SKM-1 (cell line): ENCODE measurements around the gene SPINT1.
A peak's percentile ranks its signal among the peaks of the same experiment; 100 is the strongest.

Experiments used
- DNase-seq: peaks from one replicate; lab custom pipeline; 2025; ENCODE audit not compliant: unreplicated experiment; lab: John Stamatoyannopoulos, UW

SPINT1 gene

GRCh38 chr15:40828447-40829036 is 15.3 kb upstream of the SPINT1 start, which contains the start of gene PPP1R14D:
Gene PPP1R14D, minus strand, starts transcription at chr15:40828708. Its CDS starts 67 bp downstream, at chr15:40828641.
- no peak for DNase-seq

DNA sequence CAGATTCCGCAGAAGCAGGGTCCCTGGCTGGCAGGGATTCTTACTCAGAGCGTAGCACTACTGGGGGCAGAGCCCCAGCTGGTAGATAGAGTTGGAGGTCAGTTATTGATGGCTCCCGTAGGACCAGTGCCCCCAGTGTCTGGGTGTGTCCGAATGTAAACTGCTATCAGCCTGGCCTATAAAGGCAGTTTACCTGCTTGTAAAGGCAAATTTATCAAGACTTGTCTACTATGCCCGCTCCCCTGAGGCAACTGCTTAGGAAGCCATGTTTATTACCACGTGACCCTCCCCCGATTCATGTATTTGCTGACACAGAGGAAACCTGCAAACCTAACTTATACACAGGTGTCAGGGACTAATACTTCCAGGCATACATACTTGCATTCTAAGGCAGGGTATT is 14.7 kb upstream of the SPINT1 start:
- no peak for DNase-seq

DNA sequence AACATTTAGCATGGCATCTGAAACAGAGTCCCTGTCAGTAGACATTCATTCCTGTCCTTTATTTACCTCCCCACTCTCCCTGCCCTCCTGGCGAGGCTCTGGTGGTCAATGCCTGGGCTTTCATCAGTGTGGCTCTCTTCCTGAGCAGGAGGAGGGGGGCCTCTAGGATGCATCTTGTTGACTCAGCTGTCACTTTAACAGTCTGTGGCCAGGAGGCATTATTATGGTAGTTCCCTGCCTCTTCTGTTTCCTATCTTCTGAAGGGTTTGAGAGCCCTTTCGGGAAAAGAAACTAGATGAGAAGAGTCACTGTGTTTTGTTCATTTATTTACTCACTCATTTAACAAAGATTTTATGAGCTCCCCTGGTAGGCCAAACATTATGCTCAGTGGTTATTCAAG is 13.0 kb upstream of the SPINT1 start:
- DNase-seq, result no peak

- no peak for DNase-seq
Observed at GRCh38 chr15:40831861-40832260, 12.0 kb upstream of the SPINT1 start.

GRCh38 chr15:40832903-40833302 is 10.9 kb upstream of the SPINT1 start:
- DNase-seq, result no peak

GRCh38 chr15:40836020-40836419 is 7.8 kb upstream of the SPINT1 start:
- DNase-seq, result no peak

- no peak for DNase-seq
Observed at GRCh38 chr15:40838756-40839155, 5.1 kb upstream of the SPINT1 start.

GRCh38 chr15:40841741-40842140 is 2.1 kb upstream of the SPINT1 start:
- DNase-seq, result no peak

DNA sequence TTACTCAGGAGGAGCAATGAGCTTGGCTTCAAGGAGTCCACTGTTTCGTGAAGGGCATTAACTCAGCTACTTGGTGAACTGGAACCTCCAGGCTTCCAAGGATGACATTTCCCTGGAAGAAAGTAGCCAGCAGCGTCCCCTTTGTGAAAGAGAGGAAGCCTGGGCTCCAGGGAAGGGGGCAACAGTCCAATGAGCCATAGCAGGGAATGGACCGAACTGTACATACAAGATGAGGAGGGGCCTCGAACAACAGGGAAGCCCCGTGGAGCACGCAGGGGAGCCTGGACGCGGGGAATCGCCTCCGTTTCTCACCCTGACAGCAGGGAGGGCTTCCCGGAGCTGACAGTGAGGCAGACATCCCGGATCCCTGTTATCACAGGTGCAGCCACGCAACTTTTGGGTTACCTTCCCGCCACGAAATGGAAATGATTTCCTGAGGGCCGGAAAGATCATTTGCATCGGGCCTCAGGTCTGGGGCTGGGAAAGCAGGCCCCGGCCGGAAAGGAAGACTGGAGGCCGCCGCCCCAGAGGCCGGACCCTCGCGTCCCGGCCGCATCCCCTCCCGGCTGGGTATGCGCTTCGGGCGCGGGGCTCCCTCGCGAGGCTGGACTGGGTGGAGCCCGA is 475 bp upstream of the SPINT1 start:
- no peak for DNase-seq

- DNase-seq, result no peak
Observed at GRCh38 chr15:40844696-40845030, 815 bp downstream of the SPINT1 start.

GRCh38 chr15:40845036-40845435 is 1.2 kb downstream of the SPINT1 start:
- DNase-seq, result no peak

GRCh38 chr15:40845511-40846284 is 1.9 kb downstream of the SPINT1 start:
- DNase-seq, result no peak

- DNase-seq, result no peak
Observed at GRCh38 chr15:40846841-40847222, 3.0 kb downstream of the SPINT1 start.

DNA sequence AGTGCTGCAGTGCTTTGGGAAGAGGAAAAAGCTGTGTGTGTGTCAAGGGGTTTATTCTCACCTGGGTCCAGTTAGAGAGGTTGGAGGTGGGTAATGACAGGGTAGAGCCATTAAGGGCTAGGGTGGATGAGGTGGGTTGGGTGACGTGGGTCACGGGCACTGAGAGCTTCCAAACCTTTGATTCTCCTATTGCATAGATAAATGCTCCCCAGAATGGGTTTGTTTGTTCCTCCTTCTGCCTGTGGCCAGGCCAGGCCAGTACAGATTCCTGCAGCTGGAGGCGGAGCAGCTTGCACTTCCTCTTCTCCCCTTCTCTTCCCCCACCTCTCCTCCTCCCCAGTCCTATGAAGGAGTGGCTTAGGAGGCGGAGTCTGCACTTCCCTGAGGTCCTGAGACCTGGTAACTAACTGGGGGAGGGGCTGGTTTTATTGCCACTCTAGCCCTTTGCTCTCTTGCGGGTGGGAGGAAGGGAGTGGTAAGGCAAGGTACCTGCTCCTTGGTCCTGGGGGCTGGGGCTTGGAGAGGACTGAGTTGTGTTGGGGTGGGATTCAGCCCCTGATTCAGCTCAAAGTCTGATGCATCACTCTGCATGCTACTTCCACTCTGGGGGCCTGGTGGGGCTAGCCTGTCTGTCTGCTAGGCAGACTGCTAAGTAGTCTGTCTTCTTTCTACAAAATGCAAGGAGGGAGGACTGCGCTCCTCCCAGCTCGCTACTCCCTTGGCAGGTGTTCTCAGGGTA is 3.5 kb downstream of the SPINT1 start:
- peak; percentile 97 for DNase-seq

DNA sequence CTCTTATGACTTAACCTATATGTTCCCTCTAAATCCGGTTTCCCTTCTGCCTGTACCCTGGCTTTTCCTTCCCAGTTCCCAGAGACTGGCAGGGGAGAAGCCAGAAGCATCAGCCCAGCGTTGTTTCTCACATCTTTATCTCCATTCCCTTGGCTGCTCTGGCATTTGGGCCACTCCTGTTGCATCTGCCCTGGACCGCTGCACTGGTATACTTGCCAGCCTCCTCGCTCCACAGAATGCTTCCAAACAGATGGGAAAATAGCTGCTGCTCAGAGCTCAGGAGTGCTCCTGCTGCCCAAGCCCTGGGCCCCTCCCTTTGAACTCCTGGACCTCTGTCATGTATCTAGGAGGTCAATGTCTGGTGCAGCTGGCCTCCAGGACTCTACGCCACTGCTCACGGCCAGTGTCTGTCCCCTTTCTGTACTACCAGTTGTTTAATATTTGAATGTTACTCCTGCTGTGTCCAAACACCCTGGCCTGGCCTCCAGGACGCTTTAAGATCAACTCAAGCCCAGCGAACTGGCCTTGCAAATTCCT is 6.8 kb downstream of the SPINT1 start:
- no peak for DNase-seq

DNA sequence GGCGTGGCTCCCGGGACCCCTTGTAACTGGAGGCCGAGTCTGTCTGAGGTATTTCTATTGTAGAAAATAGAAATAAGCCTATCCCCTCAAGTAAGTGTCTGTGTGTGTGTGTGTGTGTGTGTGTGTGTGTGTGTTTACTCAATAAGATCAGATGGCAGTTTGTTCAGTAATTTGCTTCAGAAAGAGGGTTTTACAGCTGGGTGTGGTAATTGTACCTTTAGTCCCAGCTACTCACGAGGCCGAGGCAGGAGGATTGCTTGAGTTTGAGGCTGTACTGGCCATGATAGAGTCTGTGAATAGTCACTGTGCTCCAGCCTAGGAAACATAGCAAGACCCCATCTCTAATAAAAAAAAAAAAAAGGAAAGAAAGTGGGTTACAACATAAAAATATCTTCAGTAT is 8.7 kb downstream of the SPINT1 start:
- no peak for DNase-seq

GRCh38 chr15:40853241-40853890 is 9.5 kb downstream of the SPINT1 start:
- no peak for DNase-seq

DNA sequence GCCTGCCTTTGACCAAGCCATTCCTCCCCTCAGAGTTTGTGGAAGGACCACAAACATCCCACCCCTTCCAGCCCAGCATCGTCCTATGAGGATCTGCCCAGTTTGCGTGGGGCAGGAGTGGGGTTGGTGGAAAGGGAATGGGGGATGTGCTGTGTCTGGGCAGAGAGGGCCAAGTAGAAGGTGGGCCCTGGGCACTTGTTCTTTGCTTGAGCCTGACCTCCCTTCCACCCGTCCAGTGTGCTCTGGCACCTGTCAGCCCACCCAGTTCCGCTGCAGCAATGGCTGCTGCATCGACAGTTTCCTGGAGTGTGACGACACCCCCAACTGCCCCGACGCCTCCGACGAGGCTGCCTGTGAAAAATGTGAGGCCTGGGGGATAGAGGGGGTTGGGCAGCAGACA is 10.3 kb downstream of the SPINT1 start:
- DNase-seq, result no peak

DNA sequence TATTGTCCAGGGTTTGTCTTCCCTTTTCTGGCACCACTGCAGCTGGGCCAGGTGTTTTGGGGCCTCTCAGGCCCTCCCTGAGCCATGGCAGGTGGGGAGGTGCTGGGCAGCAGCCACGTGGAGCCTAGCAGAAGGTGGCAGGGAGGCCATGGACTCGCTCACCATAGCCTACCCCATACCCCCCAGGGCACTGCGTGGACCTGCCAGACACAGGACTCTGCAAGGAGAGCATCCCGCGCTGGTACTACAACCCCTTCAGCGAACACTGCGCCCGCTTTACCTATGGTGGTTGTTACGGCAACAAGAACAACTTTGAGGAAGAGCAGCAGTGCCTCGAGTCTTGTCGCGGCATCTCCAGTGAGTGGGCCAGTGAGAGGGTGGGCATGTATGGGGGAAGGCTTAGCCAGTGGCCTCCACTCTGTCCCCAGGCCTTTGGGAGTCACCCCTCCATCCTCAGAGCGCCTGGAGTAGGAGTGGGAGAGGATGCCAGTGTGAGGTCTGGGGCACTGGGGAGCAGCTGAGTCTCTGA is 11.9 kb downstream of the SPINT1 start:
- no peak for DNase-seq

- DNase-seq, result no peak
Observed at GRCh38 chr15:40856746-40857145, 12.9 kb downstream of the SPINT1 start.
